NCI-H1417 treated with DMSO at 0.1 percent for 48 hours (cell line): ENCODE measurements around the gene PAX4.

Experiments
- DNase-seq: peaks from one replicate; lab custom pipeline; 2025; lab: John Stamatoyannopoulos, UW

The PAX4 gene, protein sequence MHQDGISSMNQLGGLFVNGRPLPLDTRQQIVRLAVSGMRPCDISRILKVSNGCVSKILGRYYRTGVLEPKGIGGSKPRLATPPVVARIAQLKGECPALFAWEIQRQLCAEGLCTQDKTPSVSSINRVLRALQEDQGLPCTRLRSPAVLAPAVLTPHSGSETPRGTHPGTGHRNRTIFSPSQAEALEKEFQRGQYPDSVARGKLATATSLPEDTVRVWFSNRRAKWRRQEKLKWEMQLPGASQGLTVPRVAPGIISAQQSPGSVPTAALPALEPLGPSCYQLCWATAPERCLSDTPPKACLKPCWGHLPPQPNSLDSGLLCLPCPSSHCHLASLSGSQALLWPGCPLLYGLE

DNA sequence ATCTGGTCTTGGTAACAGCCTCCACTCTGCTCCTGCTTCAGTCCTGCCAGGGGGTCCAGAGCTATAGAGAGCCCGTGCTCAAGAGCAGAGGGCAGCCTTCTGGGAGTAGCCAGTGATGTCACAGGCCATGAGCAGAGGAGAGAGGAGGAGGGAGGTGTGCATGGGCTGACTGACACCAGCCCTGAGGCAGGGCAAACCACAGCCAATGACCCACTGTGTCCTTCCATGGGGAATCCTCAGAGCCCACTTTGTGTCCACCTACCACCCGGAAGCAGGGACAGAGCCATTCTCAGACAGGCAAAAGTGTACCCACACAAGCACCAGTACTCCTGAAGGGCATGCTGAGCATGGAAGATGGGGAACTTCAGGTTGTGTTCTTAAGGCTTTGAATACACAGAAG, at the start of gene PAX4:
Gene PAX4 (minus strand): TSS at position 101 of the 400 bp plus-strand sequence. CDS start 2,214 bp downstream, outside the sequence.
- DNase-seq = no peak

DNA sequence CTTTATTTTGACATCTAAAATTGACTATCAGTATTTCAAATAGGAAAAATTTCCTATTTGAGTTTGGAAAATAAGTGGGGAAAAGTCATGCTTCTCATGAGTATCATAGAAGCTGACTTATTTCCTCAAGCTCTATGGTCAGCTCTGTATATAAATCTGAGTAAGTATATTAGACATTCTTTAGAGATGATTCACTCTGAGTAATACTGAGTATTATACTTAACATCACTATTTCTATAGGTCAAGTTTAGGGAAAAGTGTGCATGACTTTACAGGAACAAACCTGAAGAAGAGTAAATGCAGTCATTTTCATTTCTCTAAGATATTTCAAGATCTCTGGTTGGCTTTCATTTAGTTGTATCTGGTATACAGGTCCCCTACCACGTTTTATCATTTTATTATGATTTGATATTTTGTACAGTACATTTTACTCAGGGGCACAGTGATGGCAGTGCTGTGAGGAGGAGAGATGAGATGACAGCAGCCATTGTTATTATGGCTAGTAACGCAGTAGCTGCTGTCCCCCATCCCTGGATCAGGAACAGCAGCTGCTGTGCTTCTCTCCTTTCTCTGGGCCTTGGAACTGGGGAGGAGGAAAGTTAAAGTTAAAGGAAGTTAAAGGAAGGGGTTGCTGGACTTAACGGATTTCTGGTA, 49.2 kb upstream of the PAX4 start:
- no peak for DNase-seq

DNA sequence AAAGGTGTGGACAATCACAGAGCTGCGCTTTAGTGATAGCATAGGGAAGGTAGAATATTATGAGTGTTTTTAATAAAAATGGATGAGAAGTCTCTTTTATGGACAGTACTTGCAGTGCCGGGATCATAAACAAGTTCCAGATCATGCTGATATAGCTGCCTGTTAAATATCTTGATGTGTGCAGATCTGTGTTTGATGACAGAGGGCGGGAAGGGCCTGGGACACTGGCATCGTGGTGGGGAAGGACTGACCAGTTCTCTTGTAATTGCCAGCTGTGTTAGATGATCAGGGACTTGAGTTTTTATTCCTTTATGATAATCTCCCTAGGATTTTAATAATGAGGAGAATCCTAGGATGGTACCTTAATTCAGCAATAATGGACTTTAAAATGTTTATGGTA, 48.7 kb upstream of the PAX4 start:
- no peak for DNase-seq

DNA sequence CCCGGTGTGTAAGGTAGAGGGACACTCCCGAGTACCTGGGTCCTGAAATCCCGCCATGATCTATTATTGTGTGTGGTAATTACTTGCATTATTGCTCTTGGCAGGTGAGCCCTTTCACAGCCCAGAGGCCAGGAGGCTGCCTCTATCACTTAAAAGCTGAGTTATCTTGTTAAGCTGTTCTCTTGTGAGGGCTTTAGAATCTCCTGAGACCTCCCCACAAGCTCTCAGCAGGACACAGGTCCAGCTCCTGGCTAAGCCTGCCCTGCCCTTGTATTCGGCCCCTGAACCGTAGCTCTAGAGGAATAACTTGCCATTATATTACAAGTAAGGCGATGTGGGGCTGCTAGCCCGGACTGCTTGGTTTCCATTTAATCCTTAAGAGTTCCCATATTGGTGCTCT, 48.0 kb upstream of the PAX4 start:
- DNase-seq = no peak

DNA sequence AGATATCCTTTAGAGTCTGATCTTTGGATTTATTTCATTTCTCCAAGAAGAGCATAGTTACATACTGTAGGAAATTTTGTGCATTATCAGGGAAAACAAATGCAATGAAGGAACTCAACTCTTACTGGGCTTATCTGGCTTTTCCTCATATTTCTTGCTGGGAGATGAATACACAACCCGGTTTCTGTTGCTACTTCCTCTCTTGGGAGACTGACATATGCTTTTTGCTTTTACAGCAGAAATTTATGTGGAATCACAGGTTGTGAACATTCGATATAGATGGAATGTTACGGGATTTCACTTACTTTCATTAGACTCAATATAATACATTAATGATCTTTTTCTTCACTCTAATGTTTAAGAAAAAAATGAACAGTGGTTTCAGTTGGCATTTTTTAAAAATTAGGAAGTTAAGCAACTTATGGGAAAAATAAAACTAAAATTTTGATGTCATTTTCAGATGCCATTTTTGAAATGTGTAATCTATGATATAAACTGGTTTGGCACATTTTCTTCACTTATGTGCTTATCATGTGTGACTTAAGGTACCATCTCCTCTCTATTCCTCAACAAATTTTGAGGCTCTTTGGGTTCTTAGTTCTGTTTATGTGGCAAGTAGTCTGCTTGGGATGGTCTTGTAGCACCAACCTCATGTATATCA, 41.2 kb upstream of the PAX4 start:
- DNase-seq = no peak

GRCh38 chr7:127657500-127657899, 39.6 kb upstream of the PAX4 start:
- DNase-seq = no peak

- DNase-seq = no peak
These were observed 37.8 kb upstream of the PAX4 start for GRCh38 chr7:127655720-127656119.

DNA sequence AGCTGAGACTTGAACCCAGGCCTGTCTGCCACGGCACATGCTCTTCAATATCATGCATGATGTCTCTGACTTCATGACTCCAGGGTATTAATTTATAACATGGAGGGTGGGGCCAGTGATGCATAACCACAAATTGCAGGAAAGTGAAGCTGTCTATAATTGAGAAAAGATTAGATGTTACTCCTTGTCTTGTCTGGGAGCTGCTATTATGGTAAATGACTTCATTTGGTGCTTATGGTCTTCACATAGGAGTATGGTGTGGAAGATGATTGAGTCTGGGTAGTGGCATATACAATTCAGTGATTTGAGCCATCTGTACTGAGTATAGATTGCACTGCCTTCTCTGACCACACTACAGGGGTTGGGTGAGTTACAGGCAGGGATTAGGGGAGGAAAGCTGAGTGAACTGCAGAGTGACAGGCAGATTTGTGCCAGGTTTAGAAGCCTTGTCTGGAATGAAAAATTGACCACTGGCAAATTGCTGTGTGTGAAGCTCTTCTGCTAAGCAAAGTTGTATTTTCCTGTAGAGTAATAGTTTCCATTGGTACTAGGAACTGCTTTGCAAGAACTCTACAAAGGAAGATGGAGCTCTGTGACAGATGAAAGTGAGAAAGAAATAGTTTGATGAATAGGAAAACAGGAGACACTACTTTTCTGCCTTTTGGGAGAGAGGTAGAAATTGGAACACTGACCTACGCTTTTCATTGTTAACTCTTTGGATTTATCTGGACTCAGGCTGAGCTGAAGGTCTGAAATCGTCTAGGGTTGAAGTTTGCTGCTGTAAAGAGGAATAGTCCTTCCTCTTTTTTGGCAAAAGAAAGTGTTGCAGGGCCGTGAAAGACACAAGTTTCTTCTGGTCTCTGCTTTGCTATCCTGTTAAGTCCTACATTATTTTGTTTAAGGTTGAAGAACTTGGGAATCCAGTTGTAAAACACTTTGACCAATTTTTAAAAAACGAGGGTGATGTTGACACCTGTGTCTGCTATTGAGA, 36.8 kb upstream of the PAX4 start:
- DNase-seq = no peak

DNA sequence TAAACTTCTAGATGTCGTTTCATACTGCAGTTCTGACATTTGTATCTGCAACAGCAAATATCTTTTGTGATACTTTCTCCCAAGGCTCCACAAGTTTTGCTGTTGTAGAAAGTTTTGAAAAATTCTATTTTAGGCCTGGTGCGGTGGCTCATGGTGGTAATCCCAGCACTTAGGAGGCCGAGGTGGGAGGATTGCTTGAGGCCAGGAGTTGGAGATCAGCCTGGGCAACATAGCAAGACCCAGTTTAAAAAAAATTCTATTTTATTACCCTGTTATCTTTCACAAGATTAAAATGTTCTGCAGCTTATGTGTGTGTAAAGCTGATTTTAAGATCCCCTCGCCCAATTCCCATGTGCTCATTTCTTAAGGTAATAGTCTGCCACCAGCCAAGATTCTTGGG, 35.5 kb upstream of the PAX4 start:
- no peak for DNase-seq

DNA sequence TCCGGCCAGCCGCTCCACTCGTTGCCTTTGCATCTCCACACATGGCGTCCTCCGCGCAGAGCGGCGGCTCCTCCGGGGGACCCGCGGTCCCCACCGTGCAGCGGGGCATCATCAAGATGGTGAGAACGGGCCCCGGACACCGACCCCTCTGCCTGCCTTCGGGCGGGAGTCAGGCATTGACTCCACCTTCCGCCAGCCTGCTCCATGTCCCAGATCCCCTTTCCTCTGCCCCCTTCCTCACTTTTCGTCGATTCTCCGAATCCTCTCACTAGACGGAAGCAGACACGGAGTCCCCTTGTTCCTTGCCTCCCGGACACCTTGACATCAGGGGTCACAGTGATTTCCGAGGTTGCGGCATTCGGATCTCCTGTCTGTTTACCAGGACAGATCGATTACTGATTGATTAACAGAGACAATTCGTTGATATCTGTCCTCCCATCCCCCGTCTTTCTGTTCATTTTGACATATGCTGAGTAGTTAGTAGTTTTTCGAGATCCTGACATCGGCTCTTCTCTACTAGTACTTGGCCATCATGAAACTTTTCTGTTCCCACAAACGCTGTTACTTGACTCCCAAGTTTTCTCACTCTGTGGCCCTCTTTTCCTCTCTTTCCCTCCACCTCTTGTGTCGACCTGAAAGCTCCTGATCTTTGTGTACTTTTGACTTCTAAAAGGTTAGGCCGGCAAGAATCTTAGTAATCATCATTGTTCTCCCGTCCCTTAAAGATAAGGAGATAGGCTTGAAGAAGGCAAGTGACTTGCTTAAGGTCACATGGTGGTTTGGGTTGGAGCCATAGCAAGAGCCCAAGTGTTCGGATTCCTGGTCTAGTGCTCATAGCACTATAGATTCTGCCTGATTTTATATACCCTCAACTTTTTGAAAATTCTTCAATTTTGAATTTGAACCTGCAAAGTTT, 34.6 kb upstream of the PAX4 start:
- no peak for DNase-seq

GRCh38 chr7:127651556-127652332, 33.8 kb upstream of the PAX4 start, which contains the start of gene SND1:
Gene SND1, plus strand, starts transcription at chr7:127652194. Its CDS starts 180 bp downstream, at chr7:127652374.
- DNase-seq = peak; percentile 99

- no peak for DNase-seq
These were observed 33.1 kb upstream of the PAX4 start for GRCh38 chr7:127650847-127651555.

GRCh38 chr7:127648986-127649385, 31.0 kb upstream of the PAX4 start:
- DNase-seq = no peak

DNA sequence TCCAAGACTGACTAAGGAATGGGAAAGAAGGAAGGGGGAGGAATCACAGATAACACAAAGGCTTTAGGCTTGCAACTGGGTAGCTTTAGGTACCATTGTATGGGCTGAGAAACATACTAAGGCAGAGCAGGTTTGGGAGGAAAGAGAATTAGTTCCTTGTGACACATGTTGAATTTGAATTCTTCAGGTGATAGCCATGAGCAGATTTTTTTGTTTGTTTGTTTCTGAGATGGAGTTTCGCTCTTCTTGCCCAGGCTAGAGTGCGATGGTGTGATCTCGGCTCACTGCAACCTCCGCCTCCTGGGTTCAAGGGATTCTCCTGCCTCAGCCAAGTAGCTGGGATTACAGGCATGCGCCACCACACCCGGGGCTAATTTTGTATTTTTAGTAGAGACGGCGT, 29.7 kb upstream of the PAX4 start:
- no peak for DNase-seq

- DNase-seq = no peak
These were observed 26.5 kb upstream of the PAX4 start for GRCh38 chr7:127644484-127644883.

DNA sequence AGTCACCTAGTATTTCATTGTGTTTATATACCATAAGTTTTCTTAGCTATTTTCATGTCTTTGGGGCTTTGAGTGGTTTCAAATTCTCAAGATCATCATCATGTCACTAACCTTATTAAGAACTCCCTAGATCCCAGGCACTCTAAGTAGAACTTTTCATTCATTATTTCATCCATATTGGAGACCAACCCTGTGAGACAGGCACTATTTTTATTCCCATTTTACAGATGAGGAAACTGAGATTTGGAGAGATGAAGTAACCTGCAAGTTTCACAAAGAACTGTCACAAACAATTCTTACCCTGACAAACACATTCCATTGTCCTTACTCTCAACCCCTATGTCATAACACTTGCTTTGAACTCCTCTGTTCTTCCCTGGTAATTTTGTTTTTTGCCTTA, 20.3 kb upstream of the PAX4 start:
- no peak for DNase-seq

DNA sequence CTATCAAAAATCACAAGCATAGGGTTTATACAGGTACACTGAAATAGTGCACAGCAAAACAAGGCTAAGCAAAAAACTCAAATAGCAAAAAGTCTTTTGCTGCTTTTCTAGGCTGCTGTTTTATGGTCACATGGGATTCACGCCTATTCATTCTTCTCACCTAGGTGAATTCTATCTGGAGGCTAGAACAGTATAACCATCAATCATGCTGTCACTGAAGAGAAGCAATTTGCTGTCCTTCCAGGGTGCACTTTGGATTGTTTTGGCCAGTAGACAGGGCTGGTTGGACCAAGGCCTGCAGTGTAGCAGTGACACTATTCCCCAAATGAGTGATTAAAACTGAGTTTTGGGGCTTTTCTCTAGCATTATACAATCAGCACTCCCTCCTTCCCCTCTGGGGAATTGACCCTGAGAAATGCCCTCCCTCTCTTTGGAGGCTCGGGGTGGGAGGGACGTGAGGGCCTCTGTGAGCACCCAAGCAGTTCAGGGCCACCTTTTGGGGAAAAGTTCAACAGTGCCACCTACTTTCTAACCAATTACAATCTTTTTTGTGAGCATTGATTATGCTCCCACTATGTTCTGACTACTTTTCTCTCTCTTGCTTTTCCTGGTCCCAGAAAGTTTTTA, 17.8 kb upstream of the PAX4 start:
- no peak for DNase-seq

DNA sequence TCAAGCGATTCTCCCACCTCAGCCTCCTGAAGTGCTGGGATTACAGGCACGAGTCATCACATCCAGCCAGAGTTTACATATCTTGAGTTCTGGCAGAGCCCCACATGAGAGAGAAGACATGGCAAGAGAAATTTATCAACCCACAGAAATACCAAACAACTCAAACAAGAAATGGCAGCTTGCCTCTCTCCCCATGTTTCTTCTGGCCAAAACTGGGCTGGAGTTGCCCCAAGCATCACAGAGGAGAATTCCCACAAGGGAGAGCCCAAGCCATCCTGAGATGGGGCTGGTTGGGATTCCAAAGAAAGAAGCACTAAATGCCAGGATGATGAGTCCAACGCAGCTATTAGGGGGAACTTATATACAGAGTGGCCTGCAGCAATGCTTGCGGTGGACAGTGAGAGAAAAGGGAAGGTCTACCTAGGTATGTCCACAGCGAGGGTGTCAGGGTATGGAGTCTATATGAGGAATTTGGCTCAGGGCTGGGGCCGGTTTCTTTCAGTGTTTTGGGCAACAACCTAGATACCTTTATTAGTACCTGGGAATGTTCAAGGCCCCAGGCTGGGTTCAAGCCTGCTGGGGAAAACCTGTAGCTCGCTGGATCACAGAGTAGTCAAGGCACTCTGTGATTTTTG, 14.5 kb upstream of the PAX4 start:
- no peak for DNase-seq
